ENCODE data around the gene LRP1. TPM values are rescaled to one million over a fixed set of nuclear protein-coding genes. Genes with fewer than 3 reads are reported as not detected.

Gene LRP1
- total and polyA plus RNA-seq, 2 experiments from 2014 or later, result 26.6 to 145 TPM

- no peak for TF ChIP-seq ZNF462 (CRISPR knock-in tag; IDR thresholded peaks at IDR 0.05)
- no peak for TF ChIP-seq ZNF114 (CRISPR knock-in tag; IDR thresholded peaks at IDR 0.05)
- TF ChIP-seq EZH2 (IDR thresholded peaks at IDR 0.05; ENCODE audit: low read depth, unreplicated experiment), result no peak
- TF ChIP-seq EZH2phosphoT487 (IDR thresholded peaks at IDR 0.05; ENCODE audit: unreplicated experiment), result no peak
- TF ChIP-seq JUNB (IDR thresholded peaks at IDR 0.05; ENCODE audit: unreplicated experiment), result no peak
- no peak for TF ChIP-seq ZNF331 (CRISPR knock-in tag; IDR thresholded peaks at IDR 0.05; ENCODE audit: low read depth)
- TF ChIP-seq ETS1 (IDR thresholded peaks at IDR 0.05), result no peak
- TF ChIP-seq POLR2AphosphoS5 (IDR thresholded peaks at IDR 0.05; ENCODE audit: low read depth), result no peak
- no peak for TF ChIP-seq CREB1 (CRISPR knock-in tag; IDR thresholded peaks at IDR 0.05; ENCODE audit: low read depth)
- no peak for TF ChIP-seq CTCF (conservative IDR thresholded peaks at IDR 0.05; ENCODE audit: low read depth in 2 of 2)
- TF ChIP-seq REST (IDR thresholded peaks at IDR 0.05; ENCODE audit: unreplicated experiment), result no peak
These were observed 51.2 kb downstream of the LRP1 start (continued) for GRCh38 chr12:57179331-57180086.
